Hepatic stellate cell (primary cell): Measurements from ENCODE around the gene CHST13.

Experiments used
- DNase-seq: peaks from one replicate; pipeline ENCODE4 v3.0.0; 2011; ENCODE audit warnings: low spot score

CHST13 gene, protein sequence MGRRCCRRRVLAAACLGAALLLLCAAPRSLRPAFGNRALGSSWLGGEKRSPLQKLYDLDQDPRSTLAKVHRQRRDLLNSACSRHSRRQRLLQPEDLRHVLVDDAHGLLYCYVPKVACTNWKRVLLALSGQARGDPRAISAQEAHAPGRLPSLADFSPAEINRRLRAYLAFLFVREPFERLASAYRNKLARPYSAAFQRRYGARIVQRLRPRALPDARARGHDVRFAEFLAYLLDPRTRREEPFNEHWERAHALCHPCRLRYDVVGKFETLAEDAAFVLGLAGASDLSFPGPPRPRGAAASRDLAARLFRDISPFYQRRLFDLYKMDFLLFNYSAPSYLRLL

DNA sequence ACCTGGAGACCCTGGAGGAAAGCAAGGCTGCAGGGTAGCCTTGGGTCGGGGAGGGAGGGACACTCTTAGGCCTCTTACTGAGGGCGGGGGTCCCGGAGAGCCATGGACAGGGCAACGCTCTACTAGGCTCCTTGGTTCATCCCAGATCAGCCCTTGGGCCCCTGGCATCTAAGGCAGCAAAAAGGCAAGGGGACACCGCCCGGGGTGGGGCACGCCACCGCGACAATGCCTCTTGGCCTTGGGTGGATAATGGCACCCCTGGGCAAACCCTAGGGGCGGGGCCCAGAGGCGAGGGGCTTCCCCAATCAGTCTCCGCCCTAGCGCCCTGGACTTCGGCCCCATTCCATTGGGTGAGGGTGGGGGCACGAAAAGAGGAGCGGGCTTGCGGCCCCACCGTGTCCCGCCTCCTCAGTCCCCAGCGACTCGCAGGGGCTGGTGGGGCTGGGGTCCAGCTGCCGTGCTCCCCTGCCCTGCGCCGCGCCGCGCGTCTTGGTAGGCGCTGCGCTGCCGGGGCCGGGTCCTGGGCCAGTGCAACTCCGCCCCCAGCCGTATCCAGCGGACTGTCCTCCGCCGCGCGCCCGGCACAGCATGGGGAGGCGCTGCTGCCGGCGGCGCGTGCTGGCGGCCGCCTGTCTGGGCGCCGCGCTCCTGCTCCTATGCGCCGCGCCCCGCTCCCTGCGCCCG lies at the start of gene CHST13:
TSS of gene CHST13 (plus strand) at position 411 of the 684 bp plus-strand sequence. CDS start at position 589, 178 bp downstream.
- DNase-seq, result peak; percentile 43

DNA sequence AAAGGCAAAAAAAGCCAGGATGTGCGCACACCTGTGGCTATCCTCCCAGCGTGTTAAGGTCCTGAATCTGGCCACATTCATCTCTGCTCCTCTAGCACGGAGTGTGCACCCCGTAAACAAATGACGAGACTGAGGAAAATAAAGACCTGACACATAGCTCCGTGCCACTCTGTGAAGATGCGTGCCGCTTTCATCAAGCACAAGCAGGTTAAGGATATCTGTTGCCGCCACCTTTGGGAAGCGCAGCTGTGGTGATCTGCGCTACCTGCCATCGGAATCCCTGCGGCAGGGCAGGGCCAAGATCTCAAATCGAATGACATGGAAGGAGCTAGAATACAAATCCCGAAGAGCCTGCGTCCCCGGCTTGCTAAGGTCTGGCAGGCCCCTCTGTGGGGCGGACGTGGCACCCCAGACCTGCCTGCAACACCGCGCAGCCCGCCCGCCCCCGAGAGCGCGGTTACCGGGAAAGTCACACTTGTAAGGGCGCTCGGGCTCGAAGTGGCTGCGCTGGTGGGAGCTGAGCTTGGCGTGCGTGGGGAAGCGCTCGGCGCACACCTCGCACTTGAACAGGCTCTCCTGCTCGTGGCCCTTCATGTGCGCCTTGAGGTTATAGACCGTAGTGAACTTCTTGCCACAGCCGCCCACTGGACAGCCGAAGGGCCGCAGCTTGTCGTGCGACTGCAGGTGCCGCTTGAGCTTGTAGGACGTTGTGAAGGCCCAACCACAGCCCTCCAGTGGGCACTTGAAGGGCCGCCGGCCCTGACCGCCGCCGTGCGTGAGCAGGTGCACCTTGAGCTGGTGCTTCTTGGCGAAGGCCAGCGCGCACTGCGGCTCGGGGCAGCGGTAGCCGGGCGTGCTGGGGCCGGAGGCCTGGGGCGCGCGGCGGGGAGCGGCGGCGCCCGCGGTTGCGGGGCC lies 49.2 kb upstream of the CHST13 start:
- peak; percentile 65 for DNase-seq

DNA sequence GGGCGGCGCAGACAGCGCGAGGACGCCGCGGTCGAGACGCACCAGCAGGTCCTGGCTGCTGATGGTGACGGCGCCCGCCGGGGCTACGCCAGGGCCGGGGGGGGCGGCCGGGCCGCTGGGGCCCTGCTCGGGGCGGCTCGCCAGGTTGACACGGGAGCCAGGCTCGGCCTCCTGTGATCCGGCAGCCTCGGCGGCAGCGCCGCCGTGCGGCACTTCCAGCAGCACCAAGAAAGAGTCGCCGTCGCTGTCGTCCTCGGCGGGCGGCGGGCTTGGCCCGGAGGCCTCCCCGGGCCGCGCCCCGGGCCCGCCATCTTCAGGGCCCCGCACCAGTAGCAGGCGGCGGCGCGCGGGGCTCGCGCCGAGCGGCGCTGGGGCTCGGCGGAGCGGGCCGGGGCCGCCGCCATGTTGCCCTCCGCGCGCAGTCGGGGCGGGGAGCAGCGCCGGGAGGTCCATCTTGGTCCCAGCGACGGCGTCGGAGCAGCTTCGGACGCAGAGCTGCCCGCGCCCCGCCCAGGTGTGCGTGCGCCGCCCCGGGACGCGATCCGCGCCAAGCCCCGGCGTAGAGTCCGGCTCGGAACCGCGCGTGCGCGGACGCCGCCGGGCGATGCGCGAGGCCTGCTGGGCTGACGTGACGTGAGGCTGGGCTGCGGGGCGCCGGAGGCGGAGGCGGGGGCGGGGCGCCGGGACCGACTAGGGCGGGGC lies 48.4 kb upstream of the CHST13 start, which contains the start of gene ZXDC:
TSS of gene ZXDC (minus strand) at position 479 of the 702 bp plus-strand sequence. CDS start at position 453, 26 bp downstream.
- DNase-seq, result peak; percentile 100

GRCh38 chr3:126476166-126477060 lies 47.5 kb upstream of the CHST13 start:
- peak; percentile 38 for DNase-seq

DNA sequence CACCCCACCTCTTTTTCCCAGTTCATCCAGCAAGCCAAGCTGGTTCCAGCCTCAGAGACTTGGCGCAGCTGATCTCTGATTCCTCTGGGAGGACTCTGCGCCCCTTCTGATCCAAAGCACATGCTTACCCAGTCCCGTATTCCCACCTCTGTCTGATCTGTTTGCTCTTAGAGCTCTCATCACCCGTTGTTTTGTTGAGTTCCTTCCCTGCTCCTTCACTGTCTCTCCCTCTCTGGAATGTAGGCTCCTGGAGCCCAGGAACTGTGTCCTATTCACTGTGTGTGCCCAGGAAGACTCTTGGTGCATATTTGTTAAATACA lies 46.9 kb upstream of the CHST13 start:
- DNase-seq, result no peak

- DNase-seq, result no peak
Measured at GRCh38 chr3:126478581-126479310, 45.2 kb upstream of the CHST13 start.

GRCh38 chr3:126479642-126480041 lies 44.3 kb upstream of the CHST13 start:
- no peak for DNase-seq

DNA sequence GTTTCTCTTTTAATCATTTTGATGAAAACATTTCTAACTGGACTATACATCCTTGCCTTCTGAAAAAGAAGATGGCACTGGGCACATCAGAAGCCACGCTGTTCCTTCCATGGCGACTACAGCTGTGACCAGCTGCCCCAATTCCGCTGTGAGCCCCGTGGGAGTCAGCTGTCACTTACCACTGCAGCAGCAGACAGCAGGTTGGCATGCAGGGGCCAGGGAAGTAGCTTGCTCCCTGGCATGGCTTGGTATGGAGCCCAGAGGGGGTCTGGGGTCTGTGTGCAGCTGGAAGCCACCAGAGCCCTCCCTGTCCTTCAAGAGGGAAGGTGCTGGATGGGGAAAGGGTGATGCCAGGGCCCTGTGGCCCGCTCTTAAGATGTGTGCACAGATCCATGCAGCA lies 43.7 kb upstream of the CHST13 start:
- no peak for DNase-seq

- no peak for DNase-seq
Measured at GRCh38 chr3:126480861-126481260, 43.1 kb upstream of the CHST13 start.

DNA sequence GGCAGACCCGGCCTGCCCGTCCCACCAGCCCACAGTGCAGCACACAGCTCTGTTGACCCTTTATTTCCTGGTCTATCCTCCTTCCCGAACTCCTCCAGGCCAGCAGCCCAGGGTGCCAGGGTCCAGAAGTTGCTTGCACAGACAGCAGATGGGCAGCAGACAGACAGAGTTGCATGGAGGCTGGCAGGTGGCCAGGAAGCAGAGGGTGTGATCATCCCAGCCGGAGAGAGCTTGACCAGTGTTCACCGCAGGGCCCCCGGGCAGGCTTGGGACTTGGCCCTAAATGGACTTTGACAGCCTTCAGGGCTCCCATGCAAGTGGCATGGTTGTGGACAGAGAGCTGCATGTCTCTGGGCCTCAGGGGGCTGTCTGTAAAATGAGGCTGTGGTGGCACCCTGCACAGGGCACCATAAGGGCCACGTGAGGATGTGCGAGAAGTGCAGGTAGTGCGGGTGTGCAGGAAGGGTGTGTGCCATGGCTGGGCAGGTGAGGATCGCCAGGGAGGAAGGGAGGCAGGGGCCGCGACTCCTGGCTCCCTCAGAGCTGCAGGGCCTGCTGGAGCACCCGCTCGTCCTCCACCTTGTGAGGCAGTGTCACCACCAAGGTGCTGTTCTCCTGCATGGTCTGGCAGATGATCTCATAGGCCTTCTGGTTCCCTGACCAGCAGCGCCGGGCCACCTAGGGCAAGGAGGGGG lies 42.0 kb upstream of the CHST13 start:
- no peak for DNase-seq

DNA sequence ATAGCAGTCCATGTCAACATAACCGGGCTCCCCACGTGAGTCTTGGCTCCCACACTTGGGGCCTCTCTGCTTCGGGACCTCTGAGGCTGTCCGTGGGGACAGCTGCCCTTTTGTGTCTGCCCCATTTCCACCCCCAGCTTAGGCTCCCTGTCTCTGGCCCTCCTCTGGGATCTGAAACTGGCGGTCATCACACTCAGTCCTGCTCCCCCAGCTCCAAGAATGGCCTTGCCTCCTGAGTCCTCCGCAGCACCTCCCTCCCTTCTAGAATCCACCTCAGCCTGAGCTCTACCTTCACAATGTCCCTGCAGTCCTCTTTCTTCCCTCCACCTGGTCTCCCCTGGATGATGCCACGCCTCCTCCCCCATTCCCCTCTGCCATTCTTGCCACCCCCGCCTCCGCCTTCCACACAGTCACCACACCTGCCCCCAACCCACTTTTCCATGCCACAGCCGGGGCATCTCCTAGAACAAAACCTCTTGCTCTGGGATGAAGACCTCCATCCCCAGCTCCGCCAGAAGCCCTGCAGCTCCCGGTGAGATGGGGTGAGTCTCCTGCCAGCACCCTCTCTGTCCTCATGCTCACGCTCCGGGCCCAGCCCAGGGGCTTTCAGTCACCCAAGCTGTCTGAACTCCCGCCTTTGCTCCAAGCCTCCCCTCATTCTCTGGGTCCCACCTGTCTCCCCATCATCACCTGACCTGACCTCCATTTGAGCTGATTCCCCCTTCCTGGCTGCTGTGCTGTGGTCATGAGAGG lies 41.3 kb upstream of the CHST13 start:
- DNase-seq, result no peak

- no peak for DNase-seq
Measured at GRCh38 chr3:126483321-126483761, 40.6 kb upstream of the CHST13 start.

DNA sequence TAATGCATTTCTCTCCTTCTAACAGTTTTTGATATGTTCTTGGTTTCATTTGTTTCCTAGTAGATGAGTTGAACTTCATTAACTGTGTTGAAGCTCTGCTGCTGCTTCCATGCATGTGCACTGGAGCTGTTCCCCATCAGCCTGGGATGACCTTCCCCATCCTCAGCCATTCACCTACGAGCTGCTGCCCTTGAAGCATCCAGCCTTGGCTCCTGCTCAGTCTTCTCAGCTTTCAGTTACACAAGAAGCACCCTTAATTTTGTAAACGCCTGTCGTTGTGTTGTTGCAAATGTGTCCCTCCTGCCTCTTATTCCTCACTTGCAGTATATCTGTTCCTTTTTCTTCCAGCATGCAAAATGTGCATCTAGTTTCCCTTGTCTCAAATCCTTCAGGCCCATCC lies 39.8 kb upstream of the CHST13 start:
- no peak for DNase-seq

GRCh38 chr3:126484662-126485061 lies 39.3 kb upstream of the CHST13 start:
- no peak for DNase-seq

DNA sequence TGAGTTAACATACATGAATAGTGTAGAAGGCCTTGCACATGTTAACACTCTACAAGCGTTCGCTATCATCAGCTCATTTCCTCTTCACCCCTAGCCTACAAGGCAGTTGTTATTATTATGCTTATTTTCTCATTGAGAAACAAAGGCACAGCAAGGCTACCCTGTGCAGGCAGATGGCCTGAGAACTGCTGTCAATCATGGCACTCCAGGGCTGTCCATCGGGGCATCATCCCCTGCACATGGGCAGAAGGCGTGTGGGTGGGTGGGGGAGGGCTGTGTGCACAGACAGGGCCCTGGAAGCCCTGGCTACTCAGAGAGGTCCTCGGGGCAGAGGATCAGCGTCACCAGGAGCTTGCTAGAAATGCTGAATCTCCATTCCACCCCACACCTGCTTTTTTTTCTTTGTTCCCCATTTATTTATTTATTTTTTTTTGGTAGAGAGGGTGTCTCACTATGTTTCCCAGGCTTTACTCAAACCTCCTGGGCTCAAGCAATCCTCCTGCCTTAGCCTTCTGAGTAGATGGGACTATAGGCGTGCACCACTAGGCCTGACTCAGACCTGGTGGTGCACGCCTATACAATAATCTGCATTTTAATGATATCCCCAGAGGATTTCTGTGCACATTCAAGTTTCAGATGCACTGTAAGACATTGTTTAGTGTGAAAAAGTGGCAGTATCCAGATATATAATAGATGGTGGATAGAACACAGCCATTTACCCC lies 38.6 kb upstream of the CHST13 start:
- DNase-seq, result no peak

DNA sequence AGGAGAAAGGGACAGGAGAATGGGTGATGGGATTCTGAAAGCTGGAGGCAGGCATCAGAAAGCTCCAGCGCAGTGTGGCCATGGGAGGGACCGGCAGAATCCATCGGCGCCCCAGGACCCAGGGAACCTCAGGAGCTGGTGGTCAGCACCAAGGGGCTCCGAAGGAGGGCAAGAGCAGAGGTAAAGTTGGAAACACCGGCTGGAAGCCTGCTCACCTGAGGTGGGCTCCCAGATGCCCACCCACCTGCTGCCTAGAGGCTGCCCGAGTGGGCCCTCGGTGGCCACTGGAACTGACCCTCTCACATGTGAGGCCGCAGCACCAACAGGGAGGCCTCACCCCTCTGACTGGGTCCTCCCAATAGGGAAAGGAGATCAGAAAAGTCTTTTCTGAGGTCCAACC lies 38.0 kb upstream of the CHST13 start:
- DNase-seq, result no peak

DNA sequence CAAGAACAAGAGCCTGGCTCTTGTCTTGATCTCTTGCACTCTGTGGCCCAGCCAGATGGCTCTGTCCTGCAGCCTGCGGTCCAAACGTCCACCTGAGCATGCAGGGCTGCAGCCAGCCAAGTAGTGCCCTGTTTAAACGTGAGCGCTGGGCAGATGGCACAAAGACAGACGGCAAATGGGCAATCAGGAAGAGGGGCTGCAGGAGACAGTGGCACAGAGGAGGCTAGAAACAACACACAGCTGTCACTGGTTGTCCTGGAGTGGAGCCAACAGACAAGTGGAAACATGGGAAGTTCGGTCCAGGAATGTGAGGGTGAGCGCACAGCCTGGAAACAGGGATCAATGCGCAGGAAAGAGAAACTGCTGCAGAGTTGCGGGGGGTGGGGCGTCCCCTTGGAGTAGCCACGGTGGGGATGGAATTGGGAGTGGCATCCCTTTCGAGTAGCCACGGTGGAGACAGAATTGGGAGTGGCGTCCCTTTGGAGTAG lies 37.6 kb upstream of the CHST13 start:
- no peak for DNase-seq
